CD8-positive, alpha-beta memory T cell (primary cell): ENCODE results near the gene PPP2R2B. TPM values are rescaled to one million over a fixed set of nuclear protein-coding genes. Genes with fewer than 3 reads are reported as not detected.
A peak's percentile ranks its signal among the peaks of the same experiment; 100 is the strongest.

ENCODE experiments used
- CTCF ChIA-PET: fragments of 350-600 bp; sonication (Branson Sonifier 250); formaldehyde crosslinking; loops from one replicate; lab custom pipeline; 2021; ENCODE audit warnings: antibody characterized with exemption; lab: Charles Lee
- POLR2A ChIA-PET: fragments of 350-600 bp; sonication (Branson Sonifier 250); formaldehyde crosslinking; loops from one replicate; lab custom pipeline; 2021; ENCODE audit warnings: antibody characterized with exemption; lab: Charles Lee
- DNase-seq, 5 donors: peaks; one replicate each; pipeline versions ENCODE4 v3.0.0 to v3.0.0-alpha.2; 2020 to 2022; ENCODE audit warnings: mixed read lengths in 1 of 5
- H3K27ac ChIP-seq: one replicate; pipeline ENCODE4 v1.7.0; 2013; ENCODE audit warnings: low read depth, mild to moderate bottlenecking, low read length, moderate library complexity
- H3K27me3 ChIP-seq: 2 replicates; pipeline ENCODE4 v1.7.0; 2013; ENCODE audit warnings: low read length, mild to moderate bottlenecking; ENCODE audit not compliant: insufficient read depth, poor library complexity, severe bottlenecking
- H3K36me3 ChIP-seq: 2 replicates; pipeline ENCODE4 v1.7.0; 2013; ENCODE audit warnings: mild to moderate bottlenecking, low read length, moderate library complexity; ENCODE audit not compliant: insufficient read depth
- H3K4me1 ChIP-seq: 2 replicates; pipeline ENCODE4 v1.7.0; 2013; ENCODE audit warnings: mild to moderate bottlenecking, low read length, moderate library complexity; ENCODE audit not compliant: insufficient read depth
- H3K4me3 ChIP-seq: 2 replicates; pipeline ENCODE4 v1.7.0; 2013; ENCODE audit warnings: mild to moderate bottlenecking, low read length
- H3K9me3 ChIP-seq: 2 replicates; pipeline ENCODE4 v1.7.0; 2013; ENCODE audit warnings: mild to moderate bottlenecking, low read length
- H3K27ac Mint-ChIP-seq, 8 donors: one replicate each; pipeline ENCODE4 v1.8.0; 2020 to 2021; ENCODE audit warnings: mixed read lengths in 8 of 8, mild to moderate bottlenecking in 6 of 8, inconsistent platforms in 3 of 8, moderate library complexity in 3 of 8
- H3K27me3 Mint-ChIP-seq, 2 donors: one replicate each; pipeline ENCODE4 v1.8.0; 2020 to 2021; ENCODE audit warnings: mixed read lengths in 2 of 2, mild to moderate bottlenecking in 1 of 2, moderate library complexity in 1 of 2
- H3K36me3 Mint-ChIP-seq, 3 donors: one replicate each; pipeline ENCODE4 v1.8.0; 2020 to 2021; ENCODE audit warnings: mixed read lengths in 3 of 3, inconsistent platforms in 1 of 3, mild to moderate bottlenecking in 1 of 3
- H3K4me1 Mint-ChIP-seq, 3 donors: one replicate each; pipeline ENCODE4 v1.8.0; 2020 to 2021; ENCODE audit warnings: mixed read lengths in 3 of 3, inconsistent platforms in 1 of 3, mild to moderate bottlenecking in 1 of 3
- H3K4me3 Mint-ChIP-seq, 7 donors: one replicate each; pipeline ENCODE4 v1.8.0; 2020 to 2021; ENCODE audit warnings: mixed read lengths in 7 of 7, mild to moderate bottlenecking in 6 of 7, moderate library complexity in 4 of 7, inconsistent platforms in 2 of 7
- H3K9me3 Mint-ChIP-seq, 5 donors: one replicate each; pipeline ENCODE4 v1.8.0; 2020 to 2022; ENCODE audit warnings: mixed read lengths in 5 of 5, mild to moderate bottlenecking in 3 of 5, moderate library complexity in 2 of 5, inconsistent platforms in 1 of 5
- polyA plus RNA-seq: library from polyadenylated mRNA; unstranded; fragments of 300-500 nt; fragmentation: Illumina TruSeq; gene quantifications from one replicate; pipeline ENCODE4 v1.2.3, GENCODE V29; 2021
- total RNA-seq, 2 experiments: library from RNA; stranded (reverse); gene quantifications; one replicate each; pipeline ENCODE4 v1.2.3, GENCODE V29; 2021

Gene PPP2R2B
- total and polyA plus RNA-seq, 3 experiments from 2014 or later, result 2.3 to 29.7 (median 4.2) TPM

- Histone ChIP-seq H3K4me3 (no peak overlapping the region), H3K36me3 (no peaks in the 10 kb centered on the region), H3K9me3 (no peaks in the 10 kb centered on the region), H3K27me3 (no peaks in the 10 kb centered on the region), H3K4me1 (no peaks in the 10 kb centered on the region), H3K27ac (no peak overlapping the region)
- no peak overlapping the region for H3K4me3 Mint-ChIP-seq
- no peak overlapping the region for H3K27ac Mint-ChIP-seq
- no peaks in the 10 kb centered on the region for H3K9me3 Mint-ChIP-seq
- ChIA-PET POLR2A (no interaction called here), CTCF (no interaction called here)
- peaks cover 0 to 1% of the 10 kb centered on the region in 2 donors for H3K27me3 Mint-ChIP-seq
- no peaks in the 10 kb centered on the region for H3K36me3 Mint-ChIP-seq
- DNase-seq, result no peak
- peaks cover 7 to 35% (median 11%) of the 10 kb centered on the region in 3 donors for H3K4me1 Mint-ChIP-seq
Measured at GRCh38 chr5:146717951-146718350, 160.6 kb downstream of the PPP2R2B start.

DNA sequence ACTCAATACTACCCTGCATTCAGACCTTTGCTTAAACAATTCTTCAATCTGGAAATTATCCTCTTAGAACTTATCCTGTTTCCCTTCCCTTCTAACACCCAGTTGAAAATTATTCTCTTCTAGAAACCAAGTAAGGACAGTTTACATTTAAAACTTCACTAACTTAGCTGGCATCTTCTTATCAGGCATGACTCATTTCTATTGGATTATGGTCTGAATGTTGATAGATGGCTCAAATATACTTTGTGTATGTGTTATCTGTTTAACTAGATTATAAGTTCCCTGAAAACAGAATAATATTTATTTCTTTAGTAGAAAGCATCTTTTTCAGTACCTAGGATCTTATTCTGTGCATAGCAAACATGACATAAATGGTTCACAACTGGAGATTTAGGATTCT, 161.9 kb downstream of the PPP2R2B start:
- H3K4me3 Mint-ChIP-seq, result no peak overlapping the region
- no peak overlapping the region for H3K27ac Mint-ChIP-seq
- no peaks in the 10 kb centered on the region for H3K4me1 ChIP-seq
- H3K9me3 Mint-ChIP-seq, result no peaks in the 10 kb centered on the region
- ChIA-PET POLR2A (interaction anchor here (0.8 kb wide), 1 partner anchor 79 kb away, joined by 3 read pairs; no protein-coding TSS in a partner anchor), CTCF (no interaction called here)
- no peaks in the 10 kb centered on the region for H3K36me3 Mint-ChIP-seq
- no peaks in the 10 kb centered on the region for H3K27me3 ChIP-seq
- H3K4me3 ChIP-seq, result no peak overlapping the region
- H3K36me3 ChIP-seq, result no peaks in the 10 kb centered on the region
- no peak for DNase-seq
- no peak overlapping the region for H3K27ac ChIP-seq
- no peaks in the 10 kb centered on the region for H3K9me3 ChIP-seq
- H3K27me3 Mint-ChIP-seq, result peaks cover 0 to 1% of the 10 kb centered on the region in 2 donors
- H3K4me1 Mint-ChIP-seq, result peaks cover 4 to 24% (median 7%) of the 10 kb centered on the region in 3 donors

DNA sequence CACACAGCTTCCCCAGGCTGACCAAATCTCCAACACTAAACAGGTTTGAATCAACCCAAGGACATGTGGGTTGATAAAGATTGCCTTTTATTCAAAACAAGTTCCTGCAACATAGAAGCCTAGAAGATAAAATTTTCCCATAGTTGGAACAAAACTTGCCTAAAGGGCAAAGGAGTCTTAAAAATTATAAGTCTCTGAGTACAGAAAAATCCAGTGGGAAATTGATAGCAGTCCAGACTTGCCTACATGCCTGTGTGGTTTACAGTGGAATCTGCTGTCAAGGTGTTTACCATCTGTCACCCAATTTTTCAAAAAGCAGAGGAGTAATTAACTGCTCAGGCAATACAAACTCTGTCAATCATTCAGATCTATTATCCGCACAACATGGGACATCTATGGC, 168.2 kb downstream of the PPP2R2B start:
- Mint-ChIP-seq H3K36me3 (peaks cover 2 to 5% (median 4%) of the 10 kb centered on the region in 3 donors), H3K4me1 (peaks cover 5 to 6% (median 5%) of the 10 kb centered on the region in 3 donors), H3K27me3 (no peaks in the 10 kb centered on the region), H3K9me3 (no peaks in the 10 kb centered on the region), H3K4me3 (no peak overlapping the region), H3K27ac (no peak overlapping the region)
- DNase-seq, result no peak
- Histone ChIP-seq H3K36me3 (no peaks in the 10 kb centered on the region), H3K4me1 (no peaks in the 10 kb centered on the region), H3K27me3 (no peaks in the 10 kb centered on the region), H3K4me3 (no peak overlapping the region), H3K27ac (no peak overlapping the region), H3K9me3 (no peaks in the 10 kb centered on the region)
- CTCF ChIA-PET, result no interaction called here
- POLR2A ChIA-PET, result no interaction called here

- Mint-ChIP-seq H3K27ac (peak overlapping the region in 1 of 8 donors; percentile 8), H3K9me3 (no peaks in the 10 kb centered on the region), H3K4me3 (no peak overlapping the region), H3K36me3 (peaks cover 4 to 6% (median 5%) of the 10 kb centered on the region in 3 donors), H3K4me1 (peaks cover 17 to 36% (median 27%) of the 10 kb centered on the region in 3 donors), H3K27me3 (no peaks in the 10 kb centered on the region)
- CTCF ChIA-PET, result interaction anchor here (1.3 to 1.7 kb wide), 3 partner anchors 15 to 48 kb away, joined by 3 to 6 read pairs (median 4); no protein-coding TSS in a partner anchor
- POLR2A ChIA-PET, result no interaction called here
- no peak overlapping the region for H3K4me3 ChIP-seq
- no peaks in the 10 kb centered on the region for H3K4me1 ChIP-seq
- H3K27ac ChIP-seq, result no peak overlapping the region
- no peak for DNase-seq
- H3K9me3 ChIP-seq, result no peaks in the 10 kb centered on the region
- H3K36me3 ChIP-seq, result no peaks in the 10 kb centered on the region
- H3K27me3 ChIP-seq, result no peaks in the 10 kb centered on the region
Measured at GRCh38 chr5:146707316-146707715, 171.2 kb downstream of the PPP2R2B start.

- Mint-ChIP-seq H3K9me3 (no peaks in the 10 kb centered on the region), H3K36me3 (peaks cover 4 to 6% (median 5%) of the 10 kb centered on the region in 3 donors), H3K27ac (no peak overlapping the region), H3K4me1 (peaks cover 15 to 40% (median 27%) of the 10 kb centered on the region in 3 donors), H3K4me3 (no peak overlapping the region), H3K27me3 (no peaks in the 10 kb centered on the region)
- DNase-seq, result peak in 1 of 5 donors; percentile 45
- ChIA-PET POLR2A (no interaction called here), CTCF (interaction anchor here (0.9 to 1.7 kb wide), 6 partner anchors 14 to 259 kb away, joined by 3 to 6 read pairs (median 3); no protein-coding TSS in a partner anchor)
- Histone ChIP-seq H3K27me3 (no peaks in the 10 kb centered on the region), H3K4me3 (no peak overlapping the region), H3K36me3 (no peaks in the 10 kb centered on the region), H3K9me3 (no peaks in the 10 kb centered on the region), H3K4me1 (no peaks in the 10 kb centered on the region), H3K27ac (no peak overlapping the region)
Measured at GRCh38 chr5:146706321-146706972, 172.1 kb downstream of the PPP2R2B start.

GRCh38 chr5:146704949-146705665, 173.4 kb downstream of the PPP2R2B start:
- Histone ChIP-seq H3K36me3 (no peaks in the 10 kb centered on the region), H3K27me3 (no peaks in the 10 kb centered on the region), H3K9me3 (no peaks in the 10 kb centered on the region), H3K4me3 (no peak overlapping the region), H3K27ac (no peak overlapping the region), H3K4me1 (no peaks in the 10 kb centered on the region)
- POLR2A ChIA-PET, result no interaction called here
- Mint-ChIP-seq H3K4me3 (no peak overlapping the region), H3K27ac (no peak overlapping the region), H3K36me3 (peaks cover 6 to 9% (median 8%) of the 10 kb centered on the region in 3 donors), H3K27me3 (no peaks in the 10 kb centered on the region), H3K4me1 (peaks cover 11 to 39% (median 27%) of the 10 kb centered on the region in 3 donors), H3K9me3 (no peaks in the 10 kb centered on the region)
- DNase-seq, result no peak
- CTCF ChIA-PET, result no interaction called here

GRCh38 chr5:146703899-146704298, 174.7 kb downstream of the PPP2R2B start:
- peak overlapping the region in 1 of 8 donors; percentile 37 for H3K27ac Mint-ChIP-seq
- Histone ChIP-seq H3K9me3 (no peaks in the 10 kb centered on the region), H3K27ac (no peak overlapping the region), H3K4me3 (no peak overlapping the region), H3K36me3 (no peaks in the 10 kb centered on the region), H3K27me3 (no peaks in the 10 kb centered on the region), H3K4me1 (no peaks in the 10 kb centered on the region)
- H3K4me1 Mint-ChIP-seq, result peaks cover 13 to 39% (median 27%) of the 10 kb centered on the region in 3 donors
- ChIA-PET POLR2A (no interaction called here), CTCF (no interaction called here)
- H3K9me3 Mint-ChIP-seq, result no peaks in the 10 kb centered on the region
- no peaks in the 10 kb centered on the region for H3K27me3 Mint-ChIP-seq
- no peak for DNase-seq
- peaks cover 6 to 15% (median 10%) of the 10 kb centered on the region in 3 donors for H3K36me3 Mint-ChIP-seq
- peak overlapping the region in 1 of 7 donors; percentile 8 for H3K4me3 Mint-ChIP-seq

GRCh38 chr5:146703499-146703898, 175.1 kb downstream of the PPP2R2B start:
- H3K27me3 Mint-ChIP-seq, result no peaks in the 10 kb centered on the region
- Histone ChIP-seq H3K4me1 (no peaks in the 10 kb centered on the region), H3K36me3 (no peaks in the 10 kb centered on the region), H3K27me3 (no peaks in the 10 kb centered on the region), H3K4me3 (no peak overlapping the region), H3K27ac (no peak overlapping the region), H3K9me3 (no peaks in the 10 kb centered on the region)
- no peak for DNase-seq
- POLR2A ChIA-PET, result no interaction called here
- H3K9me3 Mint-ChIP-seq, result no peaks in the 10 kb centered on the region
- H3K27ac Mint-ChIP-seq, result no peak overlapping the region
- CTCF ChIA-PET, result no interaction called here
- H3K4me3 Mint-ChIP-seq, result no peak overlapping the region
- peaks cover 13 to 43% (median 27%) of the 10 kb centered on the region in 3 donors for H3K4me1 Mint-ChIP-seq
- H3K36me3 Mint-ChIP-seq, result peaks cover 6 to 18% (median 12%) of the 10 kb centered on the region in 3 donors
